GM21717 (cell line): ENCODE results near the gene LRP1B.

ENCODE experiments used
- ATAC-seq: cut with Tn5 transposase; IDR thresholded peaks from one replicate; pipeline ENCODE4 v1.9.1; 2021; ENCODE audit warnings: mild to moderate bottlenecking, moderate library complexity; ENCODE audit not compliant: unreplicated experiment

LRP1B gene

GRCh38 chr2:140791802-140792201 lies 1339.0 kb downstream of the LRP1B start:
- no peak for ATAC-seq

DNA sequence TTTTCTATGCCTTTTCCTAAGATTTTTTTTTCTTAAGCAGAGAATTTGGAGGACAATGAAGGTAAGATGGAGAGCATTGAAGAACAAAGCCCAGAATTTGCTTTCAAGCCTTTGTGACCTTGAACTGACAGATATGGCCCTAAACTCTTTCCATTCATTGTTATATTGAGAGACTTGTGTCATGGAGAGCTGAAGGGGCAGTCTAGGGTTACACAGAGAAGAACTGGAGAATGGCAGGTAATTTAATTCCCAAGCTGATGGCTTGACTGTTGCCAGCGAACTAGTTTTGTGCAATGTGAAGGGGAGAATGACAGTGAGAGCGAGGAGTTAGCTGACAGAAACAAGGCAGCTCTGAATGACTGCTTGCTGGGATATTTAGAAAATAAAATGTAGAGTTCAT lies 1344.2 kb downstream of the LRP1B start:
- ATAC-seq, result no peak

DNA sequence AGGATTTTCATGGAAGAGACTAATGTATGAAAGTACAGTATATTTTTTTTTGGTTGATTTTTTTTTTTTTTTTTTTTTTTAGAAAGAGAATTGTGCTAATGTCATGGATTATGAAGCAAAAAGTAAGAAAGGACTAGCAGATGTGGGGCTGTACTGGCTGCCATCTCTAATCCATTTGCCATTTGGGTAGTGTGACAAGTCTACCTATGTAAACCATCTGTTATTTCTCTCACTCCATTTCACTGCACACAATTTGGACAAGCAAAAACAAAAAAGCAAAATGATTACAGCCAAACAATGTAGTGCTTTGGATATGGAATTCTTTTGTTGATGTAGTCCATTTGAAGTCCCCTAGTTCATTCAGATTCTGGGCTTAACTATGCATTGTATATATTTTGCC lies 1355.4 kb downstream of the LRP1B start:
- ATAC-seq, result no peak

GRCh38 chr2:140770645-140771044 lies 1360.2 kb downstream of the LRP1B start:
- ATAC-seq, result no peak

GRCh38 chr2:140761807-140762206 lies 1369.0 kb downstream of the LRP1B start:
- no peak for ATAC-seq

GRCh38 chr2:140759426-140760156 lies 1371.2 kb downstream of the LRP1B start:
- no peak for ATAC-seq

DNA sequence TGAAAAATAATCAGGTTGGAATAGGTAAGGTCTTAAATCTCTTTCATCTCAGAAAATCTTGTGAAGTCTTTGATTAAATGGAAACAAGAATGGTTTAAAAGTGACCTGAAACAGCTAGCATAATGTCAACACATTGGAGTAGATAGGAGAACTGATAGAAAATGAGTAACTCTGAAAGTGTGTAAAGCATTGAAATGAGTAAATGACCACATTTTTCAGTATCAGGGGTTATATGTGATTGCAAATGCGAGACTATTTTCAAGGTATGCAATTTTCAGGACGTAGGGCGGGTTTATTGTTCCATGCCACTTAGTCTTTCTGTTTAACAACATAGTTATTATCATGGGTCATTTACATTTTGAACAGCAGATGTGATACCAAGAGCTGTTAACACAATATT lies 1383.2 kb downstream of the LRP1B start:
- ATAC-seq, result peak; percentile 95

GRCh38 chr2:140747090-140747489 lies 1383.7 kb downstream of the LRP1B start:
- no peak for ATAC-seq

- no peak for ATAC-seq
Observed at GRCh38 chr2:140744379-140744778, 1386.4 kb downstream of the LRP1B start.

- no peak for ATAC-seq
Observed at GRCh38 chr2:140737006-140737405, 1393.8 kb downstream of the LRP1B start.

- no peak for ATAC-seq
Observed at GRCh38 chr2:140734992-140735391, 1395.8 kb downstream of the LRP1B start.

GRCh38 chr2:140718999-140719398 lies 1411.8 kb downstream of the LRP1B start:
- ATAC-seq, result no peak

- ATAC-seq, result no peak
Observed at GRCh38 chr2:140717481-140717880, 1413.3 kb downstream of the LRP1B start.

GRCh38 chr2:140714586-140714985 lies 1416.2 kb downstream of the LRP1B start:
- no peak for ATAC-seq

- ATAC-seq, result no peak
Observed at GRCh38 chr2:140711867-140712266, 1418.9 kb downstream of the LRP1B start.

DNA sequence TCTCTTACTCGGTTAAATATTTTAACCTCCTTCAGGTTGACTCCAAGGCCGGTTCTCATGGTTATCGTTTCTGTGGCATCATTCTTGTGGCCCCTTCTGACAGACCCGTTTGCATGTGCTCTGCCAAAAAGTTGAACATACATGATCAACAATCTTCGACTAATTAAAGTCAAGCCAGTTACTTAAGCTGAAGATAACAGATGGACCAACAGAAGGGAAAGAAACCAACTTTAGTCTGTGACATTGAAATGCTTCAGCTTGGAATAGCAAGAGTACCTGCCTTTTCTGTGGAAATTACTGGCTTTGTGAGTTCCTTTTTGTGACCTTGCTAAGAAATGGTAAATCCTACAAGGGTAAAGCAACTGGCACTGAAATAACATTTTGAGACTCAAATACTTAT lies 1429.1 kb downstream of the LRP1B start:
- no peak for ATAC-seq

- ATAC-seq, result no peak
Observed at GRCh38 chr2:140698636-140699035, 1432.2 kb downstream of the LRP1B start.

GRCh38 chr2:140696449-140696848 lies 1434.4 kb downstream of the LRP1B start:
- ATAC-seq, result no peak

- no peak for ATAC-seq
Observed at GRCh38 chr2:140695155-140695554, 1435.7 kb downstream of the LRP1B start.

- no peak for ATAC-seq
Observed at GRCh38 chr2:140687825-140688224, 1443.0 kb downstream of the LRP1B start.

- ATAC-seq, result no peak
Observed at GRCh38 chr2:140683658-140684057, 1447.2 kb downstream of the LRP1B start.

DNA sequence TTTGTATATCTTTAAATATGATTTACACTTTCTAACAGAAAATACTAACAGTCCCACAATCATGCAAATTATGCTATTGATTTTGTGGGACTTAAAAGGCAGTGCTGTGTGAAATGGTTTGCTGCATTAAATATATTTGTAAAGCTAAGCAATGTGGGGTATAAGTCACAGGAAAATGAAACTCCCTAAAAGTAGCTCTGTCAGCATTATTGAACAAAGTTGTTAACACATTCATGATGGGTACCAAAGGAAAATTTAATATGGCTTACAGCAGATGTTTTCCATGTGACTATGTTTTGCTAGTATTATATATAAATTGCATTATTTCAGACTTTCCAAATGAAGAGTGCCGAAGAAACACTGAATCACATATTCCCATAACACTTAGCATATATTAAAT lies 1450.0 kb downstream of the LRP1B start:
- ATAC-seq, result no peak

- ATAC-seq, result no peak
Observed at GRCh38 chr2:140679752-140680151, 1451.1 kb downstream of the LRP1B start.
